Bronchial epithelial cell (primary cell): ENCODE results near the gene ARHGAP11B. TPM values are rescaled to one million over a fixed set of nuclear protein-coding genes. Genes with fewer than 3 reads are reported as not detected.
"Not testable (repeated sequence)": the region's sequence is repeated elsewhere in the genome, so short reads cannot be mapped to it uniquely, and the experiment has no call there.

ENCODE experiments used
- DNase-seq: peaks from one replicate; pipeline ENCODE4 v3.0.0-alpha.2; 2010; ENCODE audit warnings: low read depth
- FAIRE-seq: peaks from 2 replicates; lab custom pipeline; 2011; peaks lifted over from hg19 to GRCh38; lab: Jason Lieb, UNC
- H3K27me3 ChIP-seq: 2 replicates; pipeline ENCODE4 v1.5.1; 2011; ENCODE audit warnings: low read length; ENCODE audit not compliant: control insufficient read depth, insufficient read depth
- H3K36me3 ChIP-seq: 2 replicates; pipeline ENCODE4 v1.5.1; 2011; ENCODE audit warnings: low read length; ENCODE audit not compliant: control insufficient read depth, insufficient read depth
- H3K4me3 ChIP-seq: 2 replicates; pipeline ENCODE4 v1.5.1; 2011; ENCODE audit warnings: mild to moderate bottlenecking, low read depth, low read length, control low read depth
- total RNA-seq: library from RNA; depleted of rRNA; stranded (reverse); fragments of >200 nt; gene quantifications from 2 replicates; pipeline ENCODE4 v1.2.1, GENCODE V29; 2014

ARHGAP11B gene

DNA sequence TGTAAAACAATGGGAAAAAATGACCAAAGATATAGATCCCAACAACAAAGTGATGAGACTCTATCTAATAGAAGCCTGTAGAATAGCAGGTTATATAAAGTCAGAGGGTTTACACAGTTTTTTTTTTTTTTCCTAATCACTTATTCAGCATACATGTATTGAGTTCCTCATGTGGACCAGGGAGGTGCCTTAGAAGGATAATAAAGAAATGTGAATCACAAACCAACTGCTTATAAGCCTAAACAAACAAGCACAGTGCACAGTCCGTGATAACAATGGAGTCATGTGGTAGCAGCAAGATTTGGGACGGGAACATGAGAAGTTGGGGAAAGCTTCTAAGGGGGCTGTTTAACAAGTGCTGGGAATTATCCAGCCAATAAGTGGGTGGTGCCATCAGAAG, 60.7 kb downstream of the ARHGAP11B start:
- FAIRE-seq, H3K4me3 ChIP-seq, DNase-seq, H3K36me3 ChIP-seq, H3K27me3 ChIP-seq: not testable (repeated sequence)

Other genes with a start within 250 kb of the ARHGAP11B start
- gene CHRFAM7A, start 232.6 kb upstream of the ARHGAP11B start, total RNA-seq = under 0.01 and 0.51 TPM in 2 replicates
- 0.53 and 2.8 TPM in 2 replicates for gene GOLGA8R, start 211.9 kb upstream of the ARHGAP11B start, total RNA-seq
- gene GOLGA8Q, start 74.1 kb upstream of the ARHGAP11B start, total RNA-seq = 0.79 and 2.2 TPM in 2 replicates
- gene GOLGA8H, start 22.1 kb upstream of the ARHGAP11B start, total RNA-seq = 0.13 TPM in 1 of 2 replicates, not detected in the other